ENCODE results near the gene KRTAP3-2.

The KRTAP3-2 gene

DNA sequence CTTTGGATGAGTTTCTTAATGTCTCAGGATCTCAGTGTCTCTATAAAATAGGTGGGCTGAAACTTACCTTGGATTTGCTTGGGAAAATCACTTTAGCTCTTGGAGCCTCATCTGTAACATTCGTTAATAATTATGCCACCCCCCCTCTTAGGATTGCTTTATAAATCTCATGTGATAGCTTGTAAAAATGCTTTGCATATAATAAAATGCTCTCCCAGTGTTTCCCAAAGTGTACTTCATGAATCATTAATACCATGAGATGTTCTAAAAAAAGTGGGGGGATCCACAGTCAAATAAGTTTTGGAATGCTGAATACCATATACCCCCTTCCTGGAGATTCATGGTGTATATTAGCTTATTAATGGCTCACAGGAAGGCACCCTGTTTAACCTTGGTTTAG is 38.1 kb downstream of the KRTAP3-2 start:
- DNase-seq, result no peak

DNA sequence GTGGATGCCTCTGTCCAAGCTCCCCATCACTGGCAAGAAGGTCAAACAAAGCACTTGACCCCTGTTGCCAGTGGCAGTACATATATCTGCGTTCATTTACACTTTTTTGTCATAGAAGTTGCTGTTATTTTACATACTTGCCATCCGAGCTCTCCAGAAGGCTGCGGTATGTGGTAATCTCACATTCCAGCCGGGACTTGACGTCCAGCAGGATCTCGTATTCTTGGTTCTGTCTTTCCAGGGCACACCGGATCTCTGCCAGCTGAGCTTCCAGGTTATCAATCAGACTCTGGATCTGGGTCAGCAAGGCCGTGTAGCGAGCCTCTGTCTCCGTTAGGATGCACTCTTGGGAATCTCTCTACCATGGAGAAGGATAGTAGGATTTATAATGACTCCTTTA is 39.6 kb downstream of the KRTAP3-2 start:
- no peak for DNase-seq

DNA sequence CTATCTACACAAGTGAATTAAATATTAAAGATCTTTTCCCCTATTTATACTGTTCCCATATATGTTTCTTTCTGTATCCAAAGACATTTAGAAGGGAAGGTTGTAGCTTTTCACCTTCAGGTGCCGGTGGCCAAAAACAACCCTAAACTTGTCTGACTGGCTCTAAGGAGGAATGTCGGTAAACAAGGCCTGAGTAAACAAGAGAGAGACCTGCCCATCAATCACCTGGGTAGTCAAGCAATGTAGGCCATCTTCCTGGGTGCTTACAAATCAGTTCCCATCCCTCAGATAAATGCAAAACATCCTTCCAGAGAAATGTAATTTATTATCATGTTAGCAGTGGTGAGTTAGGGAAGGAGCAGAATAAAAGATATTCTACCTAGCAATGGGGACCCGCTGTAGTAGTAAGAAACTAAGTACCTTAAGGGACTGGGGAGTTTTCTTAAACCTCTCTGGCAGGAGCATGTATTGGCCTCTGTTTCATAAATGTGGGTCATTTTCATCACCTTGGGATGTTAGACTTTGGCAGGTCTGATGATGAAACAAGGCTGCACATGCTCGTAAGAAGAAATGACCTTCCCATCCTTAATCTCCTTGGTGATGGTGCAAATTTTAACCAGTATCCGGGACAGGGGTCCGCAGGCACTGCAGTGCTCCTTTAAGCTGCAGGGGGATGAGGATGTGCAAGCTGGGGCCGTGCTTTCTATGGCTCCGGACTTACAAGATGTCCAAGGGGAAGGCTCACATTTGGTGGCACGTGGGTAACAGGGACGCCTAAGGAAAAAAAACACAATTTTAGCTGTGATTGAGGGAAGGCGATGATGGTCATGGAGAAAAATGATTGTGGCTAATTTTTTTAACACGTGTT is 41.4 kb downstream of the KRTAP3-2 start:
- DNase-seq, result peak; percentile 84

DNA sequence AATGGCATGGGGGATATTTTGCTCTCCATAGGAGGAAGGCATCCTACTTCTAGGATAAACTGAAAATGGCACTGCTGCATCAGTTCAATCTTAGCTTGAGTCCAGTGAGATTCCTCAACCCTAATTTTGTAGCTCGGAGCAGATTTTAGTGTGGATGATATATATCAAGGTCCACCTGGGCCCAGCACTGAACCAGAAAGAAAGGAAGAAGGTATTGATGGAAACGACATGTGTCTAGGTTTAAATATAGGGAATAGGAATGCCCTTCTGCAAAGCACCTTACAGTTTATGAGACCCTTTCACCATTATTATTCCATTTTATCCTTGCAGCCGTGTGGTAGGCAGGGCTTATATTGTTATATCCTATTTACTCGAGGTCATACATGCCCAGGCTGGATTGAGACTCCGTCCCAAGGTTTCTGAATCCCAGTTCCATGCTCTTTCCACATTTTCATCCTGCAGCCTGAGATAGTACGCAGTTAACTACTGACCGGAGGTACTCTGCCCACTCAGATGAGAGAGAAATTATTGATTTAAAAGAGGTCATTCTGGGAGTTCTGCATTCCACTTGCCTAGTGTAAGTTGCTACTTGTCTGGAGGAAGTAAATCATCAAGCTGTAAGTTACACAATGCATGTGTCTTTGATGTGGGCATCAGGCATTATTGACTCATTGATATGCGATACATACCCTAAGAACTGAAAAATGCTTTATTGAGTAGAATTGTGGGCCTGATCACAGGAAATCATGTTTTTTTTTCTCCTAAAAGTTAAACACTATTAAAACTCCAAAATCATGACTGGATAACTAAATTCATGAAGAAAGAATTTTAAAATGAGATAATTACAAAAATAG is 43.1 kb downstream of the KRTAP3-2 start:
- peak; percentile 84 for DNase-seq

DNA sequence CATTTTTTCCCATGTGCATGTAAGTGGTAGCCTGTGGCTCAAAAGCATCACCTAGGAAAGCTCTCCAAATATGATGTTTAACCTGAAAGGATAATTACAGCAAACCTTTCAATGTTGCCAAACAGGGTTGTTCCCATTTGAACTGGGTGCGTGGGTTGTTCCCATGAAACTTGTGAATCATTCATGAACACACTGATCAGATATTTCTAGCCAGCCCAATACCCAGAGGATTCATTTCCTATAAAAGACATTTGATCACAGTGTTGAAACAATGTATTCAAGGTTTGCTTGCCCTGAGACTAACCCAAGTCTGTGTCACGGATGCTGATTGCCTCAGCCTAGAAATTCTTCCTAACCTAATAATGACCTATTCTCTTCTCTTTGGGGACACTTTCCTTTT is 45.8 kb downstream of the KRTAP3-2 start:
- no peak for DNase-seq

DNA sequence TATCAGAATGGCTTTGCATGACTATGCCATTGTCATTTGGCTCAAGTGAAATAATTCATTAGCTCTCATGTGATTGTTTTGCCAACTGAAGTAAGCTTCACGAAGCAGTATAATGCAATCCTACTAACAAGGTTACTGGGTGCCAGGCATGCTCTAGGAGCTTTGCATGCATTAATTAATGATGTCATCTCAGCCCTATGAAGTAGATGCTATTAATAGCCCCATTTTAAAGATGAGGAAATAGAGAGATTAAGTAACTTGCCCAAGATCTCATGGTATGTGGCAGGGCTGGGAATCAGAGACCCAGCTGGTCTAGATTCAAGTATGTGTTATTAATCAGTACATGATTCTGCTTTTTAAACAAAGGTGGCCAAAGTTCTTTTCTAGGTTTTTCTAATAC is 47.0 kb downstream of the KRTAP3-2 start:
- DNase-seq, result peak; percentile 40

DNA sequence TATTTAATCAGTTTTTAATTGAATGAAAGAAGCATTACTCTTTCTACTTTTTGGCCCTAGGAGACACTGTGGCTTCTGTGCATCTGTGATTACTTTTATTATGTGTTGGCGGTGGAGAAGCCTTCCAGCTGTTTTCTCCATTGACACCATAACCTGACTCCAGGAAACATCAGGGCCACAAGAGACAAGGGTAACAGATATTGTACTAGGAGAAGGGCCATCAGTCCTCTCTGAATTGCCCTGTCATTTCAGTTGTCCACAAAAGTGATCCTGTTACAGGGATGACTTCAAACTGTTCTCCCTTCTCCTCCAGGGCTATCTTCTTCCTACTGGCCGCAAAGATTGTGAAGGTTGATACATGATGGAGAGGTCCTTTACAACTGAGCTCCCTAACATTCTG is 47.6 kb downstream of the KRTAP3-2 start:
- no peak for DNase-seq

DNA sequence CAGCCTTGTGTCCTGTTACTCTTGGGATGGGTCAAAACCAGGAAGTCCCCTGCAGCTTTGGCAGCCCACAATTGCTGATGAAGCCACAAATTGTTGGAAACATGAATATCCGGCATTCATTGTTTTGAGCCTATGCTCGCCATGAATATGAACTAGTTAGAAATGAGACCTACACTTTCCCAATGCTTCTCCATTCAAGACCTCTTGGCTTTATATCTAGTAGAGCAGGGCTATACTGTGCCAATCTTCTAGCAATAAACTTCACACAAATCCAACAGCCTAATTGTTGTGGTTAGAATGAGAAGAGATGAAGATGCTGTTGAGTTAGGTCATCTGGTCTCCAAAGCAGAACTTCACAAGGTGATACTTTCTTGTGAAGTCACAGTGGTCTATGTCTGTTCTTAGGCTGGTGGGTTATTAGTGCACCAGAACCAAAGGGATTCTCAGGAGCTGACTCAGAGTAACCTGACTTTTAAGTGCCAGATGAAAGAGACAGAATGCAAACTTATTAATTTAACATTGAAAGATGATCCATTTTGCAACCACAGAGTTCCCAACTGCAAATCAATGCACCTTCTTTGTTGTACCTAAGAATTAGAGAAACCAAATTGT is 48.6 kb downstream of the KRTAP3-2 start:
- DNase-seq, result no peak

DNA sequence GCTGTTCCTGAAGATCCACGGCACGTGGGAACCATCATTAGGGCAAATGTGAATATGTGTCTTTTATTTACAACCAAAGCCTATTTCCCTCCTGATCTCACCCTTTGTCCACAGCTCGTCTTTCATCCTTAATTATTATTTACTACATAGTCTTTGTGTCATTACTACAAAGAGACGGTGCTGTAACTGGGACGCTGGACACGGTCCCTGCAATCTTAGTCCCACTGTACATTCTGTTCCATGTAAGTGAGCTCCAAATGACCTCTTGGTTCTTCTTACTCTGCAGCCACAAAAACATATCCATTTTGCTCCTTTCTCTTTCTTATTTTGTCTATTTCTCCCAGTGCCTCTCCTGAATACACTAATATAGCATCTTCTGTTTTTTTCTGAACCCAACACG is 49.5 kb downstream of the KRTAP3-2 start:
- DNase-seq, result no peak

DNA sequence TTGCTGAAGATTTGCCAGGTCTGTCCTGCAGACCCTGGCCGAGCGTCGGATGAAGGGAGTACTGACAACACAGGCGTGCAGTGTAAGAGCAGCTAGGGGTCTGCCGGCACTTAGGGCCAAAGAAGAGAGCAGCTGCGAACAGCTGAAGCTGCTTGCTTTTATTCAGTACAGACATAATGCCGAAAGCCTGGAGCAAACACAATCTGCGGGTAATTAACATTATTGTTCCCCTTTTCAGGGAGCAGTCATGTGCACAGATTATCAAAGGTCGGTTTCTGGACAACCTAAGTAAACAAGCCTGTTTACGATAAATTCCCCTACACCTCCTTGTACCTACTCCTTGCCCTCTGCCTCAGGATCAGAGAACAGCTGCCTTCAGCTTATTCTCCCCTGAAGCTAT is 50.3 kb downstream of the KRTAP3-2 start:
- DNase-seq, result peak; percentile 13
